PC-9 (cell line): Measurements from ENCODE around the gene THOC6. TPM values are rescaled to one million over a fixed set of nuclear protein-coding genes. Genes with fewer than 3 reads are reported as not detected.

Experiments
- BruUV-seq: library from RNA; stranded (reverse); fragments of 400-500 nt; replicated peaks from 2 replicates; lab custom pipeline; 2021; lab: Mats Ljungman, UMichigan
- CTCF ChIA-PET: fragments of 300-600 bp; sonication (Branson Sonifier 250); formaldehyde crosslinking; loops from one replicate; lab custom pipeline; 2022; ENCODE audit warnings: antibody characterized with exemption; lab: Charles Lee
- POLR2A ChIA-PET: fragments of 300-600 bp; sonication (Branson Sonifier 250); formaldehyde crosslinking; loops from one replicate; lab custom pipeline; 2022; ENCODE audit warnings: antibody characterized with exemption; ENCODE audit not compliant: unreplicated experiment; lab: Charles Lee
- DNase-seq, 2 experiments: peaks; one replicate each; pipeline versions ENCODE4 v3.0.0 to v3.0.0-alpha.2; 2015 to 2022; ENCODE audit warnings: mixed read lengths in 1 of 2
- H2AFZ ChIP-seq: fragments of 200-600 bp; sonication (generic); 2 replicates; pipeline ENCODE4 v1.8.1; 2017; ENCODE audit warnings: antibody characterized with exemption
- H3F3A ChIP-seq: fragments of 200-600 bp; sonication (generic); 2 replicates; pipeline ENCODE4 v1.8.1; 2017; ENCODE audit warnings: antibody characterized with exemption, mild to moderate bottlenecking, low read depth; ENCODE audit not compliant: insufficient read depth
- H3K27ac ChIP-seq: fragments of 200-600 bp; sonication (generic); 2 replicates; pipeline ENCODE4 v1.6.1; 2016; ENCODE audit warnings: mixed run types
- H3K27me3 ChIP-seq: fragments of 200-600 bp; sonication (generic); 2 replicates; pipeline ENCODE4 v1.6.1; 2016; ENCODE audit warnings: low read depth, mixed run types; ENCODE audit not compliant: insufficient read depth
- H3K36me3 ChIP-seq: fragments of 200-600 bp; sonication (generic); 2 replicates; pipeline ENCODE4 v1.6.1; 2016; ENCODE audit warnings: low read depth, mixed run types
- H3K4me1 ChIP-seq: fragments of 200-600 bp; sonication (generic); replicated peaks from 2 replicates; pipeline ENCODE4 v1.6.1; 2016; ENCODE audit warnings: mixed run types; ENCODE audit not compliant: insufficient read depth
- H3K4me2 ChIP-seq: fragments of 200-600 bp; sonication (generic); 2 replicates; pipeline ENCODE4 v1.6.1; 2017; ENCODE audit warnings: mixed run types
- H3K4me3 ChIP-seq: fragments of 200-600 bp; sonication (generic); 2 replicates; pipeline ENCODE4 v1.6.1; 2016; ENCODE audit warnings: mixed run types
- H3K79me2 ChIP-seq: fragments of 200-600 bp; sonication (generic); 2 replicates; pipeline ENCODE4 v1.6.1; 2017; ENCODE audit warnings: low read depth, mixed run types
- H3K9me2 ChIP-seq: fragments of 200-600 bp; sonication (generic); 2 replicates; pipeline ENCODE4 v1.8.1; 2017; ENCODE audit warnings: mild to moderate bottlenecking; ENCODE audit not compliant: insufficient read depth
- H3K9me3 ChIP-seq: fragments of 200-600 bp; sonication (generic); 2 replicates; pipeline ENCODE4 v1.8.1; 2016; ENCODE audit warnings: low read depth; ENCODE audit not compliant: insufficient read depth
- H4K20me1 ChIP-seq: fragments of 200-600 bp; sonication (generic); 2 replicates; pipeline ENCODE4 v1.8.1; 2017; ENCODE audit not compliant: insufficient read depth
- EZH2 ChIP-seq: fragments of 200-600 bp; sonication (generic); IDR thresholded peaks from 2 replicates; pipeline ENCODE4 v1.8.0; 2017; ENCODE audit warnings: antibody characterized with exemption, low read depth
- intact Hi-C: fragments of 100-400 bp; cut with micrococcal nuclease; formaldehyde crosslinking; loops from one replicate; pipeline ENCODE4 v1.10.0; 2022; ENCODE audit not compliant: unreplicated experiment
- total RNA-seq: library from RNA; stranded (reverse); gene quantifications from 2 replicates; pipeline ENCODE4 v1.2.3, GENCODE V29; 2021
- TF ChIP-seq, protein P1 (sequence below): fragments of 200-600 bp; sonication (generic); conservative IDR thresholded peaks from 2 replicates; pipeline ENCODE4 v1.6.1; 2017; ENCODE audit warnings: mixed run types, antibody characterized with exemption, mild to moderate bottlenecking, moderate library complexity

THOC6 gene
- total RNA-seq, 1 experiment from 2014 or later: 69.9 TPM

DNA sequence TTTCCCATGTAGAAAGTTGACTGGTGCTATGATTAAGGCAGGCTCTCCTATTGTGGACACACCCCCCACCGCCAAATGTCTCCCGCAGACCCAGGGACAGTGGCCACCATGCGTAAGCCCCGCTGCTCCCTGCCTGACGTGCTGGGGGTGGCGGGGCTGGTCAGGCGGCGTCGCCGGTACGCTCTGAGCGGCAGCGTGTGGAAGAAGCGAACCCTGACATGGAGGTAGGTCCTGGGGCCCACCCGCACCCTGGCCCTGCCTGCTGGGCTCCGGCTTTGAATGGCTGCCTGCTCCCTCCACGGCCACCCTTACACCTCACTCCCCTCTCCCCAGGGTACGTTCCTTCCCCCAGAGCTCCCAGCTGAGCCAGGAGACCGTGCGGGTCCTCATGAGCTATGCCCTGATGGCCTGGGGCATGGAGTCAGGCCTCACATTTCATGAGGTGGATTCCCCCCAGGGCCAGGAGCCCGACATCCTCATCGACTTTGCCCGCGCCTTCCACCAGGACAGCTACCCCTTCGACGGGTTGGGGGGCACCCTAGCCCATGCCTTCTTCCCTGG is 26.2 kb downstream of the THOC6 start:
- no peak overlapping the region for H3K4me2 ChIP-seq
- H4K20me1 ChIP-seq: no peaks in the 10 kb centered on the region
- no peaks in the 10 kb centered on the region for H3K27me3 ChIP-seq
- no peak overlapping the region for H2AFZ ChIP-seq
- intact Hi-C loops: no loop called here
- H3K4me3 ChIP-seq: no peak overlapping the region
- H3F3A ChIP-seq: peaks cover under 1% of the 10 kb centered on the region; the same call in 1 of the 2 replicates
- no peaks in the 10 kb centered on the region for H3K9me2 ChIP-seq
- no peaks in the 10 kb centered on the region for H3K79me2 ChIP-seq
- TF ChIP-seq, protein P1, sequence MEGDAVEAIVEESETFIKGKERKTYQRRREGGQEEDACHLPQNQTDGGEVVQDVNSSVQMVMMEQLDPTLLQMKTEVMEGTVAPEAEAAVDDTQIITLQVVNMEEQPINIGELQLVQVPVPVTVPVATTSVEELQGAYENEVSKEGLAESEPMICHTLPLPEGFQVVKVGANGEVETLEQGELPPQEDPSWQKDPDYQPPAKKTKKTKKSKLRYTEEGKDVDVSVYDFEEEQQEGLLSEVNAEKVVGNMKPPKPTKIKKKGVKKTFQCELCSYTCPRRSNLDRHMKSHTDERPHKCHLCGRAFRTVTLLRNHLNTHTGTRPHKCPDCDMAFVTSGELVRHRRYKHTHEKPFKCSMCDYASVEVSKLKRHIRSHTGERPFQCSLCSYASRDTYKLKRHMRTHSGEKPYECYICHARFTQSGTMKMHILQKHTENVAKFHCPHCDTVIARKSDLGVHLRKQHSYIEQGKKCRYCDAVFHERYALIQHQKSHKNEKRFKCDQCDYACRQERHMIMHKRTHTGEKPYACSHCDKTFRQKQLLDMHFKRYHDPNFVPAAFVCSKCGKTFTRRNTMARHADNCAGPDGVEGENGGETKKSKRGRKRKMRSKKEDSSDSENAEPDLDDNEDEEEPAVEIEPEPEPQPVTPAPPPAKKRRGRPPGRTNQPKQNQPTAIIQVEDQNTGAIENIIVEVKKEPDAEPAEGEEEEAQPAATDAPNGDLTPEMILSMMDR: no peak
- TF ChIP-seq EZH2: no peak
- ChIA-PET CTCF (no interaction called here), POLR2A (no interaction called here)
- no peaks in the 10 kb centered on the region for H3K36me3 ChIP-seq
- no TSS peak for BruUV-seq
- DNase-seq: no peak
- no peak overlapping the region for H3K27ac ChIP-seq
- H3K9me3 ChIP-seq: no peaks in the 10 kb centered on the region
- peaks cover 4% of the 10 kb centered on the region; the same call in 1 of the 2 replicates for H3K4me1 ChIP-seq

DNA sequence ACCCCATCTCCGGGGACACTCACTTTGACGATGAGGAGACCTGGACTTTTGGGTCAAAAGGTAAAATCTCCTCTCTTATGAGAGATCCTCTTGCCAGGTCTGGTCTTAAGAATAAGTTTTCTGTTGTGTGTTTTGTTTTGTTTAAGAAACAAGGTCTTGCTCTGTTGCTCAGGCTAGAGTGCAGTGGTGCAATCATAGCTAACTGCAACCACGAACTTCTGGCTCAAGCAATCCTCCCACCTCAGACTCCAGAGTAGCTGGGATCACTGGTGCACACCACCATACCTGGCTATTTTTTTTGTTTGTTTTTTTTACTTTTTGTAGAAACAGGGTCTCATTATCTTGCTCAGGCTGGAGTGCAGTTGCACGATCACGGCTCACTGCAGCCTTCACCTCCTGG is 26.7 kb downstream of the THOC6 start:
- DNase-seq: no peak
- TF ChIP-seq, protein P1: no peak
- TF ChIP-seq EZH2: no peak
- no peak overlapping the region for H3K4me2 ChIP-seq
- ChIA-PET POLR2A (no interaction called here), CTCF (interaction anchor here (1.1 kb wide), 1 partner anchor 9 kb away, joined by 3 read pairs; no protein-coding TSS in a partner anchor)
- no peaks in the 10 kb centered on the region for H4K20me1 ChIP-seq
- H3K9me2 ChIP-seq: no peaks in the 10 kb centered on the region
- H3K9me3 ChIP-seq: no peaks in the 10 kb centered on the region
- H3K4me1 ChIP-seq: no peaks in the 10 kb centered on the region
- H3K27ac ChIP-seq: no peak overlapping the region
- no peaks in the 10 kb centered on the region for H3F3A ChIP-seq
- H3K79me2 ChIP-seq: no peaks in the 10 kb centered on the region
- H3K36me3 ChIP-seq: no peaks in the 10 kb centered on the region
- H3K4me3 ChIP-seq: no peak overlapping the region
- intact Hi-C loops: no loop called here
- H3K27me3 ChIP-seq: no peaks in the 10 kb centered on the region
- H2AFZ ChIP-seq: no peak overlapping the region
- no TSS peak for BruUV-seq

DNA sequence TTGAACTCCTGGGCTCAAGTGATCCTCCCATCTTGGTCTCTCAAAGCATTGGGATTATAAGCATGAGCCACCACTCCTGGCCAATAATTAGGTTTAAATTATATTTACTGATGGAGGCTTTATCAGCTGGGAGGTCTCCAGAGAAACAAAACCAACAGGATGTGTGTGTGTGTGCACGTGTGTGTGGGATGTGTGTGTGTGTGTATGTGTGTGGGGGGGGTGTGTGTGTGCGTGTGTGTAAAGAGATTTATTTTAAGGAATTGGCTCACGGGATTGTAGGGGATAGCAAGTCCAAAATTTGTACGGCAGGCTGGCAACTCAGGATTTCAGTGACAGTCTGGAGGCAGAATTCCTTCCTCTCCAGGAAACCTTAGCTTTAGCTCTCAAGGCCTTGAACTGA is 27.2 kb downstream of the THOC6 start:
- Histone ChIP-seq H3K4me3 (no peak overlapping the region), H4K20me1 (no peaks in the 10 kb centered on the region), H3K4me1 (no peaks in the 10 kb centered on the region), H3K9me3 (no peaks in the 10 kb centered on the region), H3F3A (no peaks in the 10 kb centered on the region), H3K36me3 (no peaks in the 10 kb centered on the region), H3K4me2 (no peak overlapping the region), H2AFZ (no peak overlapping the region), H3K79me2 (no peaks in the 10 kb centered on the region), H3K27ac (no peak overlapping the region), H3K9me2 (no peaks in the 10 kb centered on the region), H3K27me3 (no peaks in the 10 kb centered on the region)
- TF ChIP-seq, protein P1: no peak
- no peak for TF ChIP-seq EZH2
- CTCF ChIA-PET: interaction anchor here (1.1 kb wide), 1 partner anchor 9 kb away, joined by 3 read pairs; no protein-coding TSS in a partner anchor
- POLR2A ChIA-PET: no interaction called here
- no peak for DNase-seq
- no TSS peak for BruUV-seq
- intact Hi-C loops: no loop called here
